ENCODE data around the gene MARCHF10.
"Not testable (repeated sequence)": the region's sequence is repeated elsewhere in the genome, so short reads cannot be mapped to it uniquely, and the experiment has no call there.

DNA sequence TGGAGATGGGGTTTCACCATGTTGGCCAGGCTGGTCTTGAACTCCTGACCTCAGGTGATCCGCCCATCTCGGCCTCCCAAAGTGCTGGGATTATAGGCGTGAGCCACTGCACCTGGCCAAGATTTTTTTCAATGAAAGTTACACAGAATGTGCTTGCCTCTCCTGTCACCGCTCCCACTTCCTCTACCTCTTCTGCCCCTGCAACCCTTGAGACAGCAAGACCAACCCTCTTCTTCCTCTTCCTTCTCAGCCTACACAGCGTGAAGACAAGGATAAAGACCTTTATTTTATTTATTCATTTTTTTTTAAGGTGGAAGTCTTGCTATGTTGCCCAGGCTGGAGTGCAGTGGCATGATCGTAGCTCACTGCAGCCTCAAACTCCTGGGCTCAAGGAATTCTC is 23.0 kb upstream of the MARCHF10 start:
- not testable (repeated sequence) for TF ChIP-seq POLR2A (IDR thresholded peaks at IDR 0.05; ENCODE audit: low read depth, low read length); POLR2AphosphoS5 (IDR thresholded peaks at IDR 0.05; ENCODE audit: low read depth, low read length); PAX5 (IDR thresholded peaks at IDR 0.05; ENCODE audit: insufficient read depth, low read length, severe bottlenecking); SPI1 (IDR thresholded peaks at IDR 0.05; ENCODE audit: low read depth, low read length); TAF1 (IDR thresholded peaks at IDR 0.05; ENCODE audit: low read depth, low read length); POU2F2 (IDR thresholded peaks at IDR 0.05; ENCODE audit: low read depth, low read length)

All from GM12891 (cell line).